ENCODE data around the gene CEP57L1.

DNA sequence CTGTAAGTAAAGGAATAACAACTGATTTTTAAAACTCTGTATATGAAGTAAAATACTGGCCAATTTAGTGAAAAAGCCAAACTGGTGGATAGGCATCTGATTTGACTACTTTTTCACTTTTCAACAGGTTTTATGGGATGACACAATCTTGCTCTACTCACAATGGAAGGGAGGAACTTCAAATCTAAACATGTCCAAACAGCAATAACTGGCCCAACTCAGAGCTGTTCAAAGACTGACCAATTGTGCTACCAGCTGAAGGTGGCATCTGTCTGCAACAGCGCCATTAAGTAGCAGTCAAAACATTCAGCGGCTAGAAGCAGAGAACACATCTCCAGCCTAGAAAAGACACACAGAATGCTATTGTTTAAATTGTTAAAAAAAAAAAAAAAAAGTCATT is 45.3 kb upstream of the CEP57L1 start:
- TF ChIP-seq, protein P1, sequence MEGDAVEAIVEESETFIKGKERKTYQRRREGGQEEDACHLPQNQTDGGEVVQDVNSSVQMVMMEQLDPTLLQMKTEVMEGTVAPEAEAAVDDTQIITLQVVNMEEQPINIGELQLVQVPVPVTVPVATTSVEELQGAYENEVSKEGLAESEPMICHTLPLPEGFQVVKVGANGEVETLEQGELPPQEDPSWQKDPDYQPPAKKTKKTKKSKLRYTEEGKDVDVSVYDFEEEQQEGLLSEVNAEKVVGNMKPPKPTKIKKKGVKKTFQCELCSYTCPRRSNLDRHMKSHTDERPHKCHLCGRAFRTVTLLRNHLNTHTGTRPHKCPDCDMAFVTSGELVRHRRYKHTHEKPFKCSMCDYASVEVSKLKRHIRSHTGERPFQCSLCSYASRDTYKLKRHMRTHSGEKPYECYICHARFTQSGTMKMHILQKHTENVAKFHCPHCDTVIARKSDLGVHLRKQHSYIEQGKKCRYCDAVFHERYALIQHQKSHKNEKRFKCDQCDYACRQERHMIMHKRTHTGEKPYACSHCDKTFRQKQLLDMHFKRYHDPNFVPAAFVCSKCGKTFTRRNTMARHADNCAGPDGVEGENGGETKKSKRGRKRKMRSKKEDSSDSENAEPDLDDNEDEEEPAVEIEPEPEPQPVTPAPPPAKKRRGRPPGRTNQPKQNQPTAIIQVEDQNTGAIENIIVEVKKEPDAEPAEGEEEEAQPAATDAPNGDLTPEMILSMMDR (conservative IDR thresholded peaks at IDR 0.05 in 1 of 2, IDR thresholded peaks at IDR 0.05 in 1 of 2; ENCODE audit: low read depth in 1 of 2, low read length in 2 of 2): no peak
- TF ChIP-seq EZH2 (IDR thresholded peaks at IDR 0.05; ENCODE audit: low read length, missing control alignments): no peak

Data from fibroblast of lung (primary cell).